T-helper 2 cell (primary cell): Measurements from ENCODE around the gene NUDT22.

ENCODE experiments used
- DNase-seq, 5 experiments: peaks; one replicate each; pipeline versions ENCODE4 v3.0.0 to v3.0.0-alpha.2; 2012 to 2022

Gene NUDT22

GRCh38 chr11:64278576-64279190 lies 52.6 kb downstream of the NUDT22 start:
- no peak for DNase-seq
